ENCODE data around the gene CCDC57. TPM values are rescaled to one million over a fixed set of nuclear protein-coding genes. Genes with fewer than 3 reads are reported as not detected.

Gene CCDC57
- total and polyA plus RNA-seq, 2 experiments from 2014 or later: 10.6 to 15.3 TPM

DNA sequence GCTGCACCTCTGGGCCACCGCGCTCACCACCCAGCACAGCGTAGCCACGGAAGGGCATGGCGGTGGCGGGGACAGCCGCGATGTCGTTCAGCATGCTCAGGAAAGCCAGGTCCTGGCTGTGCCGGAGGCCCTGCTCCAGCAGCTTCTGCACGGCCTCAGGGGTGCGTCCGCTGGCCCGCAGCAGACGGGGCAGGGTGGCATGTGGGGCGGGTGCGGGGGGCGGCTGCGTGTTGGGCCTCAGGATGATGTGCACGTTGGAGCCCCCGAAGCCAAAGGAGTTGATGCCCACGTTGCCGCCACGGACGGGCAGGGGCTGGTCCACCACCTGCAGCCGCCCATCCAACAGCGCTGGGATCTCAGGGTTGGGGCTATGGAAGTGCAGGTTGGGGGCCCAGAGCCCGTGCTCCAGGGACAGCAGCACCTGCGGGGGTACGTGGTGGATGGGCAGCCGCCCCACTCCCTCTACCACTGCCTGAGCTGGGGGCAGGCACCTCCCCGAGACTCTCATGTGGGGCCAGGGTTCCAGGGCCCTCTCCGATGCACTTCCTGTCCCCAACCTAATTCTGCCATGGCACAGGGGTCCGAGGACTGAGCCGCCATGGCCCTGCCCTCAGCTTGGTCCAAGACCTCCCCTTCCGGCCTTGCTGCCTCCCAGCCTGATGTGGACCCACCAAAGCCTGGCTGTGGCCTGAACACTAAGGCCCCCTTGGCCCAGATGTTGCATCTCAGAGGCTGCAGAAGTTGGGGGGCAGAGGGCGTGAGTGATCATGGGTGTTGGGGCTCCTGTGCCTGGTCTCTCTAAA lies 121.2 kb downstream of the CCDC57 start:
- H3K9me3 ChIP-seq (ENCODE audit: low read depth): no peaks in the 10 kb centered on the region
- no peak overlapping the region for H3K9ac ChIP-seq
- peaks cover 10% of the 10 kb centered on the region; the same call in 1 of the 2 replicates for H3K36me3 ChIP-seq (ENCODE audit: low read depth)
- WGBS, 2 experiments (ENCODE audit: low coverage in 1 of 2, low lambda C conversion rate in 2 of 2, missing lambda C conversion rate in 2 of 2): 91 to 96% methylated on average over 28 to 36 of the region's 37 CpGs
- in situ Hi-C loops (cut with MboI): no loop called here
- H2AFZ ChIP-seq: no peak overlapping the region
- no peaks in the 10 kb centered on the region for H4K20me1 ChIP-seq (ENCODE audit: insufficient read depth)
- H3K9me2 ChIP-seq (ENCODE audit: insufficient read depth): no peaks in the 10 kb centered on the region
- H3K27me3 ChIP-seq (replicated peaks; ENCODE audit: insufficient read depth): no peaks in the 10 kb centered on the region
- TF ChIP-seq EZH2 (IDR thresholded peaks at IDR 0.05; ENCODE audit: insufficient read depth, poor library complexity, severe bottlenecking) (no peak), EZH2phosphoT487 (IDR thresholded peaks at IDR 0.05; ENCODE audit: insufficient read depth, low read depth) (no peak)
- no peak overlapping the region for H3K4me2 ChIP-seq (ENCODE audit: unreplicated experiment)
- no peaks in the 10 kb centered on the region for H3K4me1 ChIP-seq (ENCODE audit: insufficient read depth)
- H3K27ac ChIP-seq: no peak overlapping the region
- H3K79me2 ChIP-seq (ENCODE audit: insufficient read depth): peaks cover 15% of the 10 kb centered on the region
- H3K4me3 ChIP-seq: no peak overlapping the region
- DNase-seq: no peak
- no peaks in the 10 kb centered on the region for H3F3A ChIP-seq (ENCODE audit: insufficient read depth)

GRCh38 chr17:82090549-82091263 lies 121.9 kb downstream of the CCDC57 start:
- WGBS, 2 experiments (ENCODE audit: low coverage in 1 of 2, low lambda C conversion rate in 2 of 2, missing lambda C conversion rate in 2 of 2): 92 to 96% methylated on average over 21 to 29 of the region's 29 CpGs
- Histone ChIP-seq H2AFZ (no peak overlapping the region), H3K9ac (no peak overlapping the region), H3K4me1 (ENCODE audit: insufficient read depth) (no peaks in the 10 kb centered on the region), H3K27ac (no peak overlapping the region), H3F3A (ENCODE audit: insufficient read depth) (no peaks in the 10 kb centered on the region), H4K20me1 (ENCODE audit: insufficient read depth) (no peaks in the 10 kb centered on the region), H3K4me2 (ENCODE audit: unreplicated experiment) (no peak overlapping the region), H3K36me3 (ENCODE audit: low read depth) (peaks cover 10% of the 10 kb centered on the region; the same call in 1 of the 2 replicates), H3K9me3 (ENCODE audit: low read depth) (no peaks in the 10 kb centered on the region), H3K9me2 (ENCODE audit: insufficient read depth) (no peaks in the 10 kb centered on the region), H3K4me3 (no peak overlapping the region), H3K27me3 (replicated peaks; ENCODE audit: insufficient read depth) (no peaks in the 10 kb centered on the region), H3K79me2 (ENCODE audit: insufficient read depth) (peaks cover 8% of the 10 kb centered on the region)
- no peak for DNase-seq
- in situ Hi-C loops (cut with MboI): no loop called here
- TF ChIP-seq EZH2phosphoT487 (IDR thresholded peaks at IDR 0.05; ENCODE audit: insufficient read depth, low read depth) (no peak), EZH2 (IDR thresholded peaks at IDR 0.05; ENCODE audit: insufficient read depth, poor library complexity, severe bottlenecking) (no peak)

DNA sequence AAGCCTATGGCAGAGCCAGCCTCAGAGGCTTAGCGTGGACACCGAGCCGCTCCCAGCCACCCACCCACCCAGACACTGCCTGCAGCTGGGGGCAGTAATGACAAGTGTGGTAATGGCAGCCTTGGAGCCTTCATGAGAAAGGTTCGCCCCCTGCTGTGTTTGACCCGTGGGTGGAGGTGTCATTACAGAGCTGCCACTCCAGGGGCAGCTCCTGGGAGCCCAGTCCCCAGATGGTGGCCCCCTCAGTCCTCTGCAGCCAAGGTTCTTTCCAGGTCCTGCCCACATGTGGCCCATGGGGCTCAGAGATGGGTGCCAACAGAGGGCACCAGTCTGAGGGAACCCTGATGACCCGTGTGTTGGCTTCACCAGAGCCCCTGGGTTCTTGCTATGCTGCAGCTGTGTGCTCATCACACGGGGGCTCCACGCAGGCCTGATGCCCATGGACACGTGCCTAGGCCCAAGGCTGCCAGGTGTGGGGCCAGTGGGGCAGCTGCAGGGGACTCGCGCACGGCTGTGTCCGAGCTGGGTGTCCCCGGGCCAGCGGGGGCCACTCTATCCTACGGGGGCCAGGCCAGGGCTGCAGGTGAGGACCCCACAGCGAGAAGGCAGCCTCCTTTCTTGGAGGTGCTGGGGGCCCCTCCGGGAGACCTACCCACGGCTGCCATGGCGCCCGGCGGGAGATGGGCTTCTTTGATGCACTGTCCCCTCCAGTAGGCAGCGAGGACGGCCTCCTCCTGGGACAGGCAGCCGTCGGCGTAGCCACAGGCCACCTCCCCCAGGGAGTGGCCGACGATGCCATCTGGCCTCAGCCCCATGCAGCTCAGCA lies 122.7 kb downstream of the CCDC57 start:
- no peaks in the 10 kb centered on the region for H3K9me3 ChIP-seq (ENCODE audit: low read depth)
- no peak overlapping the region for H3K4me2 ChIP-seq (ENCODE audit: unreplicated experiment)
- H3K36me3 ChIP-seq (ENCODE audit: low read depth): peaks cover 10% of the 10 kb centered on the region; the same call in 1 of the 2 replicates
- H3K27me3 ChIP-seq (replicated peaks; ENCODE audit: insufficient read depth): no peaks in the 10 kb centered on the region
- TF ChIP-seq EZH2 (IDR thresholded peaks at IDR 0.05; ENCODE audit: insufficient read depth, poor library complexity, severe bottlenecking) (no peak), EZH2phosphoT487 (IDR thresholded peaks at IDR 0.05; ENCODE audit: insufficient read depth, low read depth) (no peak)
- no peak overlapping the region for H3K4me3 ChIP-seq
- H3K4me1 ChIP-seq (ENCODE audit: insufficient read depth): no peaks in the 10 kb centered on the region
- H3K9ac ChIP-seq: no peak overlapping the region
- H2AFZ ChIP-seq: no peak overlapping the region
- no peak for DNase-seq
- no peaks in the 10 kb centered on the region for H3K9me2 ChIP-seq (ENCODE audit: insufficient read depth)
- H3F3A ChIP-seq (ENCODE audit: insufficient read depth): no peaks in the 10 kb centered on the region
- 88 to 91% methylated on average over 22 to 25 of the region's 29 CpGs for WGBS, 2 experiments (ENCODE audit: low coverage in 1 of 2, low lambda C conversion rate in 2 of 2, missing lambda C conversion rate in 2 of 2)
- H4K20me1 ChIP-seq (ENCODE audit: insufficient read depth): no peaks in the 10 kb centered on the region
- H3K27ac ChIP-seq: no peak overlapping the region
- in situ Hi-C loops (cut with MboI): no loop called here
- no peaks in the 10 kb centered on the region; the same call in 1 of the 2 replicates for H3K79me2 ChIP-seq (ENCODE audit: insufficient read depth)
